Karpas-422 (cell line): ENCODE measurements around the gene PPFIA1. TPM values are rescaled to one million over a fixed set of nuclear protein-coding genes. Genes with fewer than 3 reads are reported as not detected.

ENCODE experiments used
- DNase-seq: peaks from one replicate; pipeline ENCODE4 v3.0.0-alpha.2; 2015
- H2AFZ ChIP-seq: fragments of 200-600 bp; sonication (generic); 2 replicates; pipeline ENCODE4 v1.6.1; 2014; ENCODE audit warnings: antibody characterized with exemption, low read length, mixed read lengths
- H3K27ac ChIP-seq: fragments of 200-600 bp; sonication (generic); 2 replicates; pipeline ENCODE4 v1.5.1; 2014; ENCODE audit warnings: mild to moderate bottlenecking, low read length, moderate library complexity
- H3K27me3 ChIP-seq: fragments of 200-600 bp; sonication (generic); 2 replicates; pipeline ENCODE4 v1.6.1; 2014; ENCODE audit warnings: low read length, mixed read lengths
- H3K36me3 ChIP-seq: fragments of 200-600 bp; sonication (generic); 2 replicates; pipeline ENCODE4 v1.6.1; 2014; ENCODE audit warnings: low read length, mixed read lengths; ENCODE audit not compliant: insufficient read depth
- H3K4me1 ChIP-seq: fragments of 200-600 bp; sonication (generic); 2 replicates; pipeline ENCODE4 v1.6.1; 2014; ENCODE audit warnings: mild to moderate bottlenecking, low read length, mixed read lengths
- H3K4me2 ChIP-seq: fragments of 200-600 bp; sonication (generic); 2 replicates; pipeline ENCODE4 v1.6.1; 2014; ENCODE audit warnings: low read length, low read depth, mild to moderate bottlenecking; ENCODE audit not compliant: poor library complexity, severe bottlenecking
- H3K4me3 ChIP-seq: fragments of 200-600 bp; sonication (generic); 2 replicates; pipeline ENCODE4 v1.5.1; 2014; ENCODE audit warnings: mild to moderate bottlenecking, antibody characterized with exemption, low read length, mixed read lengths
- H3K79me2 ChIP-seq: fragments of 200-600 bp; sonication (generic); 2 replicates; pipeline ENCODE4 v1.6.1; 2014; ENCODE audit warnings: mild to moderate bottlenecking, low read length, mixed read lengths
- H3K9ac ChIP-seq: fragments of 200-600 bp; sonication (generic); 2 replicates; pipeline ENCODE4 v1.6.0; 2014; ENCODE audit warnings: low read length
- H3K9me2 ChIP-seq: fragments of 200-600 bp; sonication (generic), shearing (Covaris generic); replicated peaks from 2 replicates; pipeline ENCODE4 v1.6.0; 2014; ENCODE audit warnings: mild to moderate bottlenecking, low read length, moderate library complexity; ENCODE audit not compliant: insufficient read depth
- H3K9me3 ChIP-seq: fragments of 300-700, 200-600 bp; sonication (generic); 2 replicates; pipeline ENCODE4 v1.6.1; 2014; ENCODE audit warnings: low read length, mixed read lengths
- H4K20me1 ChIP-seq: fragments of 200-600 bp; sonication (generic); 2 replicates; pipeline ENCODE4 v1.6.1; 2014; ENCODE audit warnings: mild to moderate bottlenecking, antibody characterized with exemption, low read length, low read depth; ENCODE audit not compliant: insufficient read depth
- total RNA-seq: library from RNA; depleted of rRNA; stranded (reverse); fragments of >200 nt; shearing (Covaris generic); gene quantifications from 2 replicates; pipeline ENCODE4 v1.2.3, GENCODE V29; 2014; ENCODE audit warnings: low replicate concordance

The PPFIA1 gene
- total RNA-seq, 1 experiment from 2014 or later: 24.6 TPM

DNA sequence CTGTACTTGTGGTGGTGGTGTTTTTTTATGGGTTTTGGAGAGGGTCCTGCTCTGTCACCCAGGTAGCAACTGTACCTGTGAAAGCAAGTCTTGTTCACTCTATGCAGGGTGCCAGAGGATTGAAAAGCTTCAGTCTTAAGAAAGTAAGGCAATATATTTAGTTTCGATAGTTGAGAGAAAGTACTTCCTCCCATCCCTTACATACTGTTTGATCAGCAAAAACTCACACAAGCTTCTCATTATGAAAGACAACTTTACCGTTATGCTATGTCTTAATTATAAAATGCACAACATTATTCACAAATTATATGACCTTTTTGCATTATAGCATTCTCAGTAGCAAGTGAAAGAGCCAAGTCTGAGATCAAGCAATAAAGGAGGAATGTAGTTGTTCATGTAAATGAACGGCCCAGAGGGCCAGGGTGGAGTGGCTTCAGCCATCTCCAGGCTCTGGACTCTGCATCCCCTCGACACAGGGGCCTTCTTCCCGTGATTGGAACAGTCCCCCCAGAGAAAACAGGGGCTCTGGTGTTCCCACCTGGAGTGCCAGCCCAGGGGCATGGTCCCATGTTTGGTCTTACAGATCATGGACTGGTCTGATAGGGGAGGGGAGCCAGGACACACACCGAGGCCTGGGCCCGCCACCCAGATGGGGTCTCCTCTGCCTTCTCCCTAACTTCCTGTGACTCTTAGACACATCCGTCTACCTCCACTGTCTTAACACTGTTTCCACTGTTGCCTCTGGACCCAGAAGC lies 89.1 kb downstream of the PPFIA1 start:
- H4K20me1 ChIP-seq: no peaks in the 10 kb centered on the region
- H3K9me2 ChIP-seq: no peaks in the 10 kb centered on the region
- no peaks in the 10 kb centered on the region for H3K9me3 ChIP-seq
- H3K4me3 ChIP-seq: no peak overlapping the region
- no peaks in the 10 kb centered on the region for H3K27me3 ChIP-seq
- H2AFZ ChIP-seq: no peak overlapping the region
- no peak overlapping the region for H3K9ac ChIP-seq
- no peak overlapping the region for H3K4me2 ChIP-seq
- 0 out of 2 replicates have a peak, but pooled peaks cover 2% of the 10 kb centered on the region for H3K79me2 ChIP-seq
- peaks cover 43% of the 10 kb centered on the region; the same call in 1 of the 2 replicates for H3K36me3 ChIP-seq
- H3K4me1 ChIP-seq: no peaks in the 10 kb centered on the region
- DNase-seq: no peak
- no peak overlapping the region for H3K27ac ChIP-seq

DNA sequence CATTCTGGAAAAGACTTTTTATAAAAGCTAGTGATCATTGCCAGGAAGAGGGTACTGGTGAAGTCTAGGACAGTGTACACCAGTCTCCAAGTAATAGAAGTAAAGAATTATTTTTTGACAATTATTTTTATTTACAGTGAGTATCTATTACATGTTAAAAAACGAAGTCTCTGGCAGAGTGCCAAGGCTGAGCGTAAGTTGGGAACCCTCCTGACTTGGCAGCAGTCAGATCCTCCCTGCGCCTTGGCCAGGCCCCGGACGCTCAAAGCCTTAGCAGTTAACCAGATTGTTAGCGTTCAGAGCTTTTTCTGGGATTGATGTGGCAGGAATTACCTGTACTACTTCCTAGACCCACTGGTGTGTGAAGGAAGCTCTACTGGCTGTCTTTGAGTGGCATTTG lies 89.7 kb downstream of the PPFIA1 start:
- no peak overlapping the region for H3K27ac ChIP-seq
- H2AFZ ChIP-seq: no peak overlapping the region
- H3K4me1 ChIP-seq: no peaks in the 10 kb centered on the region
- no peaks in the 10 kb centered on the region for H4K20me1 ChIP-seq
- H3K4me2 ChIP-seq: no peak overlapping the region
- H3K36me3 ChIP-seq: peaks cover 44% of the 10 kb centered on the region; the same call in 1 of the 2 replicates
- DNase-seq: no peak
- no peak overlapping the region for H3K9ac ChIP-seq
- no peaks in the 10 kb centered on the region for H3K27me3 ChIP-seq
- H3K9me2 ChIP-seq: no peaks in the 10 kb centered on the region
- no peak overlapping the region for H3K4me3 ChIP-seq
- 0 out of 2 replicates have a peak, but pooled peaks cover 2% of the 10 kb centered on the region for H3K79me2 ChIP-seq
- no peaks in the 10 kb centered on the region for H3K9me3 ChIP-seq

DNA sequence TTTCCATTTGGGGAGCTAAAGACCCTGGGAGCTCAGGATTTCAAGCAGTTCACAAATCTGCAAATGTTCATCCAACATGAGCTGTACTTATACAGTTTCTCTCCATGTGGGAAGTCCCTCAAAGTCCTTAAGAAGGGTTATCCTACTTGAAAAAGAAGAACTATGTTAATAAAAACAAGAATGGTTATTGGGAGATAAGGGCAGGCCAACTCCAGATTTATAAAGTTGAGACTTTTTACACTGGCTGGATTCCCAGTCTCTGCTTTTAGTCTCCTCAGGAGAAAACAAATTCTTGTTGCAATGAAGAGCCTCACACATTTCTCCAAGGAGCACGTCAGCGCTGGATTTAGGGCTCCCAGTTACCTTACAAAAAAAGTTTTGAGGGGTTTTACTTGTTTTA lies 93.7 kb downstream of the PPFIA1 start:
- H3K4me1 ChIP-seq: no peaks in the 10 kb centered on the region
- no peaks in the 10 kb centered on the region for H3K27me3 ChIP-seq
- no peak overlapping the region for H3K27ac ChIP-seq
- H3K79me2 ChIP-seq: peaks cover 14% of the 10 kb centered on the region
- H3K4me2 ChIP-seq: no peak overlapping the region
- H4K20me1 ChIP-seq: no peaks in the 10 kb centered on the region
- H2AFZ ChIP-seq: no peak overlapping the region
- H3K9me2 ChIP-seq: no peaks in the 10 kb centered on the region
- no peaks in the 10 kb centered on the region for H3K9me3 ChIP-seq
- no peak for DNase-seq
- H3K9ac ChIP-seq: no peak overlapping the region
- H3K36me3 ChIP-seq: peaks cover 44% of the 10 kb centered on the region
- no peak overlapping the region for H3K4me3 ChIP-seq

DNA sequence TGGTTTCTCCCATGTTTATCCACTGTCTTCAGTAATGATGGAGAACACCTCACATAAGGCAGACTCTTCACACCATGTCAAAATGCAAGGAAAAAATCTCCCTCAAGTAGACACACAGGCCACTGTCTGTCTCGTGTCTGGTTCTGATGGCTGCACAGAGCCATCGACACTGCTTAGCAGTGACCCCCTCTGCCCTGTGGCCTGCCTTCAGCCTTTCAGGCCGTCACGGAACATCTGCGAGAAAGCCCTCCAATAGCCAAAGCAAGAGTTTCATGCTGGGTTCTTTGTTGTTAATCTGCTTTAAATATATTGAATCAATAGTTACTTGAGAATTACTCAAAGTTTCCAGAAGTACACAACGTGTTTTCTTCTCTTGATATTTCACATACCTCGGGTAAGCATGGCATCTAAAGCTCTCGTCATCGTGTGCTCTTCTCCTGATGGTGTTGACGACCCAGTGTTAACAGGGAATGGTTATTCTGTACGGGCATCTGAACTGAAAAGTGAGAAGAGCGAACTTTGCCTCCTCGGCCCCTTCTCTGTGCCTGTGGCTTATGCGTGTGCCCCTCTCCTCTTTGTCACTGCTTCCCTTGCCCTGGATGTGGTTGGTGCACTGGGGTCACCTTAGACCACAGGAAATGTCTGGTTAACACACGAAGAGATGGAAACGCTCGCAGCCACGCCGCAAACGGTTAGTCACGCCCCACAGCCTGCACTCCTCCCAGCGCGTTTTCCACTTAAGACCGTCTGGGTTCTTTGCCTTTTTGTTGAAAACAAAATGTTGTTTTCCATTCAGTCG lies 94.5 kb downstream of the PPFIA1 start:
- H3K79me2 ChIP-seq: peaks cover 18% of the 10 kb centered on the region
- H3K4me2 ChIP-seq: no peak overlapping the region
- no peaks in the 10 kb centered on the region for H4K20me1 ChIP-seq
- DNase-seq: no peak
- H3K27ac ChIP-seq: no peak overlapping the region
- H3K27me3 ChIP-seq: no peaks in the 10 kb centered on the region
- H3K4me3 ChIP-seq: no peak overlapping the region
- H3K4me1 ChIP-seq: no peaks in the 10 kb centered on the region
- H2AFZ ChIP-seq: no peak overlapping the region
- no peaks in the 10 kb centered on the region for H3K9me2 ChIP-seq
- H3K36me3 ChIP-seq: peaks cover 42% of the 10 kb centered on the region
- no peak overlapping the region for H3K9ac ChIP-seq
- no peaks in the 10 kb centered on the region for H3K9me3 ChIP-seq

DNA sequence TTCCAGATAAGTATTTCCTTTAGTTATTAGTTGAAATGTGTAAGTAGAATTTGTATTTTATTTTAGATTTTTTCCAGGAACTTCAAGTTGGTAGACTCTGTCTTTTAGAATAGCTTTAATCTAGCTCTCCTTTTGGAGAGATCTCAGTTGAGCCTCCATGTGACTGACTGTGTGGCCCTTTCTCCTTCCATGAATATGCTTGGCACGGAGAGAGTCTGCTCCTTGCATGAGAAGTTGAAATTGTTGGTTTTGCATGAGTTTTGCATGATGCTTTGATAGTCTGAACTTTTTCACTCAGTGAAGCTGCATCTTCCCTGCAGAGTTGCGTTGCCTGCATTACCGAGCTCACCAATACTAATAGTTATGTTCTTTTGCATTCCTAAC lies 95.0 kb downstream of the PPFIA1 start:
- Histone ChIP-seq H3K9ac (no peak overlapping the region), H3K9me3 (no peaks in the 10 kb centered on the region), H3K79me2 (peaks cover 24% of the 10 kb centered on the region), H3K27me3 (no peaks in the 10 kb centered on the region), H3K4me2 (no peak overlapping the region), H3K36me3 (peaks cover 37% of the 10 kb centered on the region), H4K20me1 (no peaks in the 10 kb centered on the region), H3K27ac (no peak overlapping the region), H3K9me2 (no peaks in the 10 kb centered on the region), H3K4me1 (no peaks in the 10 kb centered on the region), H2AFZ (no peak overlapping the region), H3K4me3 (no peak overlapping the region)
- no peak for DNase-seq

DNA sequence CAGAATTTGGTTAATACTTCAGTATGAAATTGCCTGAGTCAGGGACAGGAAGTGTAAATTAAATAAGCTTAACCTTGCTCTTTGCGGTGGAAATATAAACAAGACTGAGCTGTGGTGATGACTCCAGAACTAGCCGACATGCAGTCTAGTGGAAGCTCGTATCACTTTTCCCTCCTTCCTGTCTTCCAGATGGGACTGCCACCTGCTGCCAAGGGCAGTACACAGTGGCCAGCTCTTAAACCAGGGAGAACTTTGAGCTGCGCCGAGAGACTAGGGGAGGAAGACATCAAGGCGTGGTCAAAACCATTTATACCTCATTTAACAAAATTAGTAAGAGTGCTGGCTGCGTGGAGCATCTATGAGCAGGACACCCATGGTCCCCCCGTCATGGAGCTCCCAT lies 96.6 kb downstream of the PPFIA1 start:
- Histone ChIP-seq H3K4me1 (no peaks in the 10 kb centered on the region; the same call in 1 of the 2 replicates), H3K4me3 (no peak overlapping the region), H4K20me1 (no peaks in the 10 kb centered on the region), H3K36me3 (peaks cover 36% of the 10 kb centered on the region), H3K79me2 (peaks cover 33% of the 10 kb centered on the region), H3K9ac (no peak overlapping the region), H2AFZ (no peak overlapping the region), H3K9me2 (no peaks in the 10 kb centered on the region), H3K4me2 (no peak overlapping the region), H3K27me3 (no peaks in the 10 kb centered on the region), H3K27ac (no peak overlapping the region), H3K9me3 (peaks cover 4% of the 10 kb centered on the region)
- DNase-seq: no peak

DNA sequence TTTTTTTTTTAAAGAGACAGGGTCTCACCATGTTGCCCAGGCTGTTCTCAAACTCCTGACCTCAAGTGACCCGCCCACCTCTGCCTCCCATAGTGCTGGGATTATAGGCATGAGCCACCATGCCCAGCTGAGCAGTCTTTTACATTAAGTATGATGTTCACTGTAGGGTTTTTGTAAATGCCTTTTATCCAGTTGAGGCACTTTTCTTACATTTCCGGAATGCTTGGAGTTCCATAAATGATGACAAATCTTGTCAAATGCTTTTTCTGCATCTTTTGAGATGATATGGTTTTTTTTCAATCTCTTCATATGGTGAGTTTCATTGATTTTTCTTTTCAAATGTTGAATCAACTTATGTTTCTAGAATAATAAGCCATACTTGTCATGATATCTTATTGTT lies 98.5 kb downstream of the PPFIA1 start:
- Histone ChIP-seq H3K9me3 (peaks cover 4% of the 10 kb centered on the region), H3K36me3 (peaks cover 39% of the 10 kb centered on the region), H2AFZ (no peak overlapping the region), H4K20me1 (no peaks in the 10 kb centered on the region), H3K9me2 (no peaks in the 10 kb centered on the region), H3K9ac (no peak overlapping the region), H3K4me1 (peaks cover 5% of the 10 kb centered on the region), H3K27me3 (no peaks in the 10 kb centered on the region), H3K27ac (no peak overlapping the region), H3K4me3 (no peak overlapping the region), H3K79me2 (peaks cover 33% of the 10 kb centered on the region), H3K4me2 (no peak overlapping the region)
- DNase-seq: no peak

DNA sequence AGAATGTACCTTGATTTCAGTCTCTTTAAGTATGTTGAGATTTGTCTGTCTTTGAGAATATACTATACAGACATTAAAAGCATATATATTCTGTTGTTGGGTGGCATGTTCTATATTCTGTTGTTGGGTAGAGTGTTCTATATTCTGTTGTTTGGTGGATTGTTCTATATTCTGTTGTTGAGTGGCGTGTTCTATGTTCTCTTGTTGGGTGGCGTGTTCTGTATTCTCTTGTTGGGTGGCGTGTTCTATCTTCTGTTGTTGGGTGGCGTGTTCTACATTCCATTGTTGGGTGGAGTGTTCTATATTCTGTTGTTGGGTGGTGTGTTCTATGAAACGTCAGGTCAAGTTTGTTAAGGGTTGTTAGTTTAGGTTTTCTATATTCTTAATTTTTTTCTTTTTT lies 100.8 kb downstream of the PPFIA1 start:
- H3K9me2 ChIP-seq: no peaks in the 10 kb centered on the region

More for the DNA sequence above, 100.8 kb downstream of the PPFIA1 start:
- DNase-seq: no peak
- Histone ChIP-seq H3K9me3 (peaks cover 4% of the 10 kb centered on the region), H3K27ac (no peak overlapping the region), H4K20me1 (no peaks in the 10 kb centered on the region), H3K79me2 (peaks cover 30% of the 10 kb centered on the region), H2AFZ (no peak overlapping the region), H3K4me3 (no peak overlapping the region), H3K4me2 (no peak overlapping the region), H3K9ac (no peak overlapping the region), H3K27me3 (no peaks in the 10 kb centered on the region), H3K4me1 (peaks cover 8% of the 10 kb centered on the region), H3K36me3 (peaks cover 27% of the 10 kb centered on the region)
